Glutamatergic neuron (in vitro differentiated cells): ENCODE results near the gene MLANA. TPM values are rescaled to one million over a fixed set of nuclear protein-coding genes. Genes with fewer than 3 reads are reported as not detected.

ENCODE experiments used
- DNase-seq: peaks from one replicate; pipeline ENCODE4 v3.0.0; 2022
- H3K27ac Mint-ChIP-seq: one replicate; pipeline ENCODE4 v1.8.0; 2020; ENCODE audit warnings: mild to moderate bottlenecking, mixed read lengths, inconsistent platforms; ENCODE audit not compliant: unreplicated experiment
- H3K27me3 Mint-ChIP-seq: one replicate; pipeline ENCODE4 v1.8.0; 2020; ENCODE audit warnings: mild to moderate bottlenecking, moderate library complexity, mixed read lengths, inconsistent platforms; ENCODE audit not compliant: unreplicated experiment
- H3K36me3 Mint-ChIP-seq: one replicate; pipeline ENCODE4 v1.8.0; 2020; ENCODE audit warnings: mild to moderate bottlenecking, mixed read lengths, inconsistent platforms; ENCODE audit not compliant: unreplicated experiment
- H3K4me1 Mint-ChIP-seq: one replicate; pipeline ENCODE4 v1.8.0; 2020; ENCODE audit warnings: mild to moderate bottlenecking, low read depth, mixed read lengths, inconsistent platforms; ENCODE audit not compliant: unreplicated experiment
- H3K4me3 Mint-ChIP-seq: one replicate; pipeline ENCODE4 v1.8.0; 2020; ENCODE audit warnings: mild to moderate bottlenecking, mixed read lengths, inconsistent platforms; ENCODE audit not compliant: unreplicated experiment
- H3K9me3 Mint-ChIP-seq: one replicate; pipeline ENCODE4 v1.8.0; 2020; ENCODE audit warnings: mild to moderate bottlenecking, moderate library complexity, mixed read lengths, inconsistent platforms; ENCODE audit not compliant: unreplicated experiment
- total RNA-seq: library from RNA; stranded (reverse); fragmentation: NEBNext Ultra II Directional; extraction: Animal tissue kit (Norgen Biotek cat#: 25700); gene quantifications from one replicate; pipeline ENCODE4 v1.2.1, GENCODE V29; 2021; ENCODE audit not compliant: unreplicated experiment
- TF ChIP-seq, protein P1 (sequence below): fragments of 200-600 bp; sonication (generic); IDR thresholded peaks from one replicate; pipeline ENCODE4 v1.5.0; 2021; ENCODE audit not compliant: partially characterized antibody, unreplicated experiment

Gene MLANA
- total RNA-seq, 1 donor from 2014 or later: not detected

GRCh38 chr9:5845157-5845531, 45.5 kb upstream of the MLANA start:
- peaks cover 7% of the 10 kb centered on the region for H3K4me1 Mint-ChIP-seq
- H3K27ac Mint-ChIP-seq: no peak overlapping the region
- no peak overlapping the region for H3K4me3 Mint-ChIP-seq
- H3K36me3 Mint-ChIP-seq: no peaks in the 10 kb centered on the region
- H3K27me3 Mint-ChIP-seq: no peaks in the 10 kb centered on the region
- DNase-seq: no peak
- H3K9me3 Mint-ChIP-seq: peaks cover 2% of the 10 kb centered on the region
- TF ChIP-seq, protein P1, sequence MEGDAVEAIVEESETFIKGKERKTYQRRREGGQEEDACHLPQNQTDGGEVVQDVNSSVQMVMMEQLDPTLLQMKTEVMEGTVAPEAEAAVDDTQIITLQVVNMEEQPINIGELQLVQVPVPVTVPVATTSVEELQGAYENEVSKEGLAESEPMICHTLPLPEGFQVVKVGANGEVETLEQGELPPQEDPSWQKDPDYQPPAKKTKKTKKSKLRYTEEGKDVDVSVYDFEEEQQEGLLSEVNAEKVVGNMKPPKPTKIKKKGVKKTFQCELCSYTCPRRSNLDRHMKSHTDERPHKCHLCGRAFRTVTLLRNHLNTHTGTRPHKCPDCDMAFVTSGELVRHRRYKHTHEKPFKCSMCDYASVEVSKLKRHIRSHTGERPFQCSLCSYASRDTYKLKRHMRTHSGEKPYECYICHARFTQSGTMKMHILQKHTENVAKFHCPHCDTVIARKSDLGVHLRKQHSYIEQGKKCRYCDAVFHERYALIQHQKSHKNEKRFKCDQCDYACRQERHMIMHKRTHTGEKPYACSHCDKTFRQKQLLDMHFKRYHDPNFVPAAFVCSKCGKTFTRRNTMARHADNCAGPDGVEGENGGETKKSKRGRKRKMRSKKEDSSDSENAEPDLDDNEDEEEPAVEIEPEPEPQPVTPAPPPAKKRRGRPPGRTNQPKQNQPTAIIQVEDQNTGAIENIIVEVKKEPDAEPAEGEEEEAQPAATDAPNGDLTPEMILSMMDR: no peak

DNA sequence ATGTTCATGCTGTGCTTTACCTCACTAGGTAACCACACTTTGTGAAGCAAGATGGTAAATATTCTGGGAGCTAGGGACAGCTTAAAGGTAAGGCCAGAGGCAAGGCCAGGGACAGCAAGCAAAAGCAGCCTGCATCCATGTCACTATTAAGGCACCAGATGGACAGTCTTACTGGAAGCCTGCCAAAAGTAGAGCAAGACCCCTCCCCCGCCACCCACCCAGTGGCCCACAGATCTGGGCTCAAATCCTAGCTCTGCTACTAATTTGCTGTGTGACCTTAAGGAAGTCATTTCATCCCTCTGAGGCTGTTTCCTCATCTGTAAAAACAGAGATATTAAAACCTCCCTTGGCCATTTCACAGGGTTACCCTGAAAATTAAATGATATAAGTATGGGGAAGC, 44.6 kb upstream of the MLANA start:
- Mint-ChIP-seq H3K4me3 (no peak overlapping the region), H3K9me3 (peaks cover 2% of the 10 kb centered on the region), H3K4me1 (peaks cover 7% of the 10 kb centered on the region), H3K27ac (no peak overlapping the region), H3K27me3 (no peaks in the 10 kb centered on the region), H3K36me3 (no peaks in the 10 kb centered on the region)
- TF ChIP-seq, protein P1: no peak
- peak; percentile 50 for DNase-seq

GRCh38 chr9:5846501-5846921, 44.2 kb upstream of the MLANA start:
- DNase-seq: no peak
- no peak overlapping the region for H3K4me3 Mint-ChIP-seq
- H3K4me1 Mint-ChIP-seq: peaks cover 7% of the 10 kb centered on the region
- H3K27ac Mint-ChIP-seq: no peak overlapping the region
- TF ChIP-seq, protein P1: no peak
- H3K27me3 Mint-ChIP-seq: no peaks in the 10 kb centered on the region
- peaks cover 2% of the 10 kb centered on the region for H3K9me3 Mint-ChIP-seq
- H3K36me3 Mint-ChIP-seq: no peaks in the 10 kb centered on the region

DNA sequence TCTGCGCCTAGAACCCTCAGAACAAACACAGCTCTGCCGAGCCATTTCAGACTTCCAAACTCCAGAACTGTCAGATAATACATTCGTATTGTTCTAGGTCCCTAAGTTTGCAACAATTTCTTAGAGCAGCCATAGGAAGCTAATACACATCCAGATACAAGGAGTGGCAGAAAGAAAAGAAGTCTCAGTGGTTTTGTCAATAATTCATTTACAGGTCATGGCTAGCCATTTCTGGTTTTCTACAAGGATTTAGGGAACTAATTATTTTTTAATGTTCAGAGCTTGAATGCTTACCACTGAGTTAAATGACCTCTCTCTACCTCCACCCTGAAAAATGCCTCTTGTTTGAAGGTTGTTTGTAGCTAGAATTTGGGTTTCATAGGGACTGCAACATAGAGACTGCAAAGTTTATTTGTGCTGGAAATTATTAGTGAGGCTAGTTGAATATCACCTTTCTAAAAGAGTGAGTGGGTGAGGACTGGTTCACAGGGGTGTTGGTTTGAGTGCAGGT, 42.3 kb upstream of the MLANA start:
- Mint-ChIP-seq H3K27ac (no peak overlapping the region), H3K4me1 (peaks cover 7% of the 10 kb centered on the region), H3K27me3 (no peaks in the 10 kb centered on the region)

DNA sequence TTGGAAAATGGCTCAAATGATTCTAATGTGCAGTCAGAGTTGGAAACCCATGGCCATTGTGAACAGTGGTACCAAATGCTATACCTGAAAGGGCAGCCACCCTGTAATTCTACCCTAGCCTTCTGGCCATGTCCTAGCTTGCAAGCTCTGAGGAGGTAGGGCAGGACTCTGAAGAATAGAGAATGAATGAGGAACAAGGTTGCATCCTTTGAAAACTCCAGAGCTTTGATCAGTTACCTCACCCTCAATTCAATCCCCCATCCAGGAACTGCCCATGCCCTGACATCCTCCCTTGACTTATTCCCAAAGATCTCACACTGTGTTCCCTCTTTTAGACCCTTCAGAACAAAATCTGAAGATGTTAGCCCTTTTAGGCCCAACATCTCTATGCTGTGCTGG, 40.0 kb upstream of the MLANA start:
- Mint-ChIP-seq H3K9me3 (peaks cover 2% of the 10 kb centered on the region), H3K4me3 (no peak overlapping the region), H3K27ac (no peak overlapping the region), H3K4me1 (peaks cover 7% of the 10 kb centered on the region), H3K36me3 (no peaks in the 10 kb centered on the region), H3K27me3 (peaks cover 2% of the 10 kb centered on the region)
- TF ChIP-seq, protein P1: no peak
- no peak for DNase-seq

More for the DNA sequence above, 42.3 kb upstream of the MLANA start:
- DNase-seq: no peak
- Mint-ChIP-seq H3K36me3 (no peaks in the 10 kb centered on the region), H3K9me3 (peaks cover 2% of the 10 kb centered on the region), H3K4me3 (no peak overlapping the region)
- TF ChIP-seq, protein P1: no peak
